D341Med (cell line): ENCODE results near the gene SDK2.

Source experiments
- DNase-seq: peaks from one replicate; pipeline ENCODE4 v3.0.0; 2012; ENCODE audit warnings: low spot score

SDK2 gene

GRCh38 chr17:73452009-73452408 is 192.2 kb downstream of the SDK2 start:
- no peak for DNase-seq

- DNase-seq: no peak
These were observed 196.9 kb downstream of the SDK2 start for GRCh38 chr17:73447319-73447718.

GRCh38 chr17:73446617-73447016 is 197.6 kb downstream of the SDK2 start:
- no peak for DNase-seq

- no peak for DNase-seq
These were observed 198.8 kb downstream of the SDK2 start for GRCh38 chr17:73445466-73445865.

GRCh38 chr17:73444021-73444420 is 200.2 kb downstream of the SDK2 start:
- DNase-seq: no peak

GRCh38 chr17:73439597-73439996 is 204.6 kb downstream of the SDK2 start:
- DNase-seq: no peak

GRCh38 chr17:73437826-73438225 is 206.4 kb downstream of the SDK2 start:
- DNase-seq: no peak

GRCh38 chr17:73436954-73437353 is 207.3 kb downstream of the SDK2 start:
- no peak for DNase-seq

GRCh38 chr17:73435412-73435811 is 208.8 kb downstream of the SDK2 start:
- no peak for DNase-seq

GRCh38 chr17:73434154-73434553 is 210.1 kb downstream of the SDK2 start:
- no peak for DNase-seq

GRCh38 chr17:73433501-73433900 is 210.7 kb downstream of the SDK2 start:
- DNase-seq: no peak

GRCh38 chr17:73432624-73433190 is 211.5 kb downstream of the SDK2 start:
- peak; percentile 74 for DNase-seq

- no peak for DNase-seq
These were observed 212.6 kb downstream of the SDK2 start for GRCh38 chr17:73431401-73432205.

- DNase-seq: no peak
These were observed 213.4 kb downstream of the SDK2 start for GRCh38 chr17:73430848-73431247.

GRCh38 chr17:73430165-73430680 is 214.0 kb downstream of the SDK2 start:
- peak; percentile 41 for DNase-seq

GRCh38 chr17:73429440-73430164 is 214.6 kb downstream of the SDK2 start:
- DNase-seq: peak; percentile 96

- DNase-seq: peak; percentile 22
These were observed 217.0 kb downstream of the SDK2 start for GRCh38 chr17:73427198-73427597.

- DNase-seq: no peak
These were observed 219.7 kb downstream of the SDK2 start for GRCh38 chr17:73424571-73424970.

GRCh38 chr17:73423806-73424205 is 220.4 kb downstream of the SDK2 start:
- DNase-seq: peak; percentile 29

- DNase-seq: peak; percentile 34
These were observed 221.0 kb downstream of the SDK2 start for GRCh38 chr17:73423159-73423715.

- DNase-seq: peak; percentile 30
These were observed 222.1 kb downstream of the SDK2 start for GRCh38 chr17:73422121-73422520.

GRCh38 chr17:73420897-73421296 is 223.3 kb downstream of the SDK2 start:
- peak; percentile 65 for DNase-seq

- peak; percentile 29 for DNase-seq
These were observed 224.4 kb downstream of the SDK2 start for GRCh38 chr17:73419881-73420280.
